ENCODE measurements around the gene PADI4.
"Not testable (repeated sequence)": the region's sequence is repeated elsewhere in the genome, so short reads cannot be mapped to it uniquely, and the experiment has no call there.

Gene PADI4

DNA sequence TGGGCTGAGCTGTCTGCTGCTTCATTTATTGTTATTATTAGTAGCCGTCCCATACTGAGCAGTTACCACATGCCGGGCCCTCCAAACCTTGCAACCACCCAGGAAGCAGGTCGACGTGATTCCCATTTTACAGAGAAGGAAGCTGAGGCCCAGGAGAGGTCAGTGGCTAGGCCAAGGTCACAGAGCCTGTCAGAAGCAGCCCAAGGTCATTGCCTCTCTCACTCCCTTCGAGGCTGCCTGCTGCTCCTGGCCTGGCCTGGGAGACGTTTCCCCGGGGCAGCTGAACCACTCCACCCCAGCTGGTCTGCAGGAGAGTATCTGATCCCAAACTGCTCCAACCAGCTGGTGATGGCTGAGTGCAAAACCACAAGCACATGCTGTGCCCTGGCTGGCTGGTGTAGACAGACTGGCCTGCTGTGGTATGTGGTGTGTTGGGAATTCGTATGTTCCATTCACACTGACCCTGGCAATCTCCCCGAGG is 6.5 kb downstream of the PADI4 start:
- DNase-seq, result no peak

DNA sequence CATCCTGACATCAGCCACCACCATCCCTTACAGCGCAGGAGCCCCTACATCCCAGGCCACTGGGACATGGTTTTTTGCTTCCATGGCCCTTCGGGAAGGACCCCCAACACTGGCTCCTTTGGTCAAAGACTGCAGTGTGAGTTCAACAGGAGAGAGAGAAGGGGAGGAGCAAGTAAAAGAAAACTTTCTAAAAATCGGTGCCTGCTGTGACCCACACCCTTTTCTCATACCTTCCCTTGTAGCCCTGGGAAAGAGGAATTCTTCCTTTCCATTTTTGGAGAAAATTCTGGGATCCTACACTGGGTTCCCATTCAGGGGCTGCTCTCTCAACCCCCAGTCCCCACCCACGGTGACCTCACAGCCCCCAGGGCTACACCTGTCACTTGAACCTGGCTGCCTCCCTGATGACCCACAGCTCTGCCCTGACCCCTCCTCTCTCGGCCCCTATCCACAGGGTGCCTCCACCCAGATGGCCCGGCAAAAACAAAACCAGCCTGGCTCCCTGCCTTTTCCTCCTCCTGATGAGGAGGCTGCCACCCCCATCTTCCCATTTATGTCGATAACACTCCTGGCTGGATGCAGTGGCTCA is 7.6 kb downstream of the PADI4 start:
- no peak for DNase-seq

GRCh38 chr1:17316704-17317103 is 8.7 kb downstream of the PADI4 start:
- DNase-seq, result no peak

DNA sequence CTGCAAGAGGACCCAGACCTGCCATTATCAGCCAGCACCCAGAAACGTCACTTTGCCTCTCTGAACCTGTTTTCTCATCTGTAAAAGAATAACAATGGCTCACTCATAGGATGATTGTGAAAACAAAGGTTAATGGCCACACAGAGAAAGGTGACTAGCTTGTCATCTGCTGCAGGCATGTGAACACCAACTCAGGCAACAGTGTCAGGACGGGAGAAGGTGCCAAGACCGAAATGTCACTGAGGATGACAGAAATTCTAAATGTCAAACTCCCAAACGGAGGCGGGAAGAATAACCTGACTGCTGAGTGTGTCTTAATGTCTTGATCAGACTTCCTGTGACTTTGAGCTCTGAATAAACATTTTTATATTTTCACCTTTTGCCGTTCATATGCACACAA is 10.3 kb downstream of the PADI4 start:
- no peak for DNase-seq

GRCh38 chr1:17319561-17320350 is 11.8 kb downstream of the PADI4 start:
- DNase-seq, result no peak

- not testable (repeated sequence) for DNase-seq
Observed at GRCh38 chr1:17321857-17322390, 13.9 kb downstream of the PADI4 start.

DNA sequence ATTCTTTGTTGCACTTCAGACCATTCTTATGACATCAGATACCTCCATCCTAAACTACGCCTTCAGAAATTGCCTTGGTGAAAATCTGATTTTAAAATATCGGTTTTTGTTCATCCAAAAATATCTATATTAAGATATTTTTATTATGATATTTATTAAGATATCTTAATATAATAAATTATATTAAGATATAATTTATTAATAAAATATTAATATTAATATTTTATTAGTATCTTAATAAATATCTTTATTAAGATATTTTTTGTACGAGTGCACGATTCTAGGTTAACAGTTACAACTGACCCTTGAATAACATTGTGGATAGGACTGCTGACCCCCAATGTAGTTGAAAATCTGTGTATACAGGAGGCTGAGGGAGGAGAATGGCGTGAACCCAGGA is 20.9 kb downstream of the PADI4 start:
- no peak for DNase-seq

DNA sequence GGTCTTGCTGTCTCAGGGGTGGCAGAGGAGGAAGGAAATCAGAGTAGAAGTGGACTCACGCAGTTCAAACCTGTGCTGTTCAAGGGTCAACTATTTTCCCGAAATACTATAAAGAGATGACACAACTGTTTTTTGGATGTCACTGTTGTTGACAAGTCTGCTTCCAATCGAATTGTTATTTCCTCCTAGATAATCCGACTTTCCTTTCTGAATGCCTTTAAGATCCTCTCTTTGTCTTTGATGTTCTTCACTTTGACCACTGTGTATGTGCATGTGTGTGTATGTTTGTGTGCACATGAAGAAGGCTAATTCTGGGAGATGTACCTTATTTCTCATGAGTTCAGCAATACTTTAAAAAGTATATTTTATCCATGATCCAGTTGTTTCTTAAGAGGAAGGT is 21.6 kb downstream of the PADI4 start:
- no peak for DNase-seq

DNA sequence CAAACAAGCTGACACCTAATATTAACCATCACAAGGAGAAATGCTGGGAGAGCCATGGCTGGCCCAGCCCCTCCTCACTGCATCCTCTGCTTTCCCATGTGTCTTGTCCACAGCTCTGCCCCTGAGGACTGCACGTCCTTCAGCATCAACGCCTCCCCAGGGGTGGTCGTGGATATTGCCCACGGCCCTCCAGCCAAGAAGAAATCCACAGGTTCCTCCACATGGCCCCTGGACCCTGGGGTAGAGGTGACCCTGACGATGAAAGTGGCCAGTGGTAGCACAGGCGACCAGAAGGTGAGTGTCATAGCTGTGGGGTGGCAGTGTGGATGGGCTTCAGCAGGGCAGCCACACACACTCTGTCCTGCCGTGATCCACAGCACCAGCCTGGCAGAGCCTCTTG is 22.9 kb downstream of the PADI4 start:
- no peak for DNase-seq

- no peak for DNase-seq
Observed at GRCh38 chr1:17333081-17333480, 25.1 kb downstream of the PADI4 start.

DNA sequence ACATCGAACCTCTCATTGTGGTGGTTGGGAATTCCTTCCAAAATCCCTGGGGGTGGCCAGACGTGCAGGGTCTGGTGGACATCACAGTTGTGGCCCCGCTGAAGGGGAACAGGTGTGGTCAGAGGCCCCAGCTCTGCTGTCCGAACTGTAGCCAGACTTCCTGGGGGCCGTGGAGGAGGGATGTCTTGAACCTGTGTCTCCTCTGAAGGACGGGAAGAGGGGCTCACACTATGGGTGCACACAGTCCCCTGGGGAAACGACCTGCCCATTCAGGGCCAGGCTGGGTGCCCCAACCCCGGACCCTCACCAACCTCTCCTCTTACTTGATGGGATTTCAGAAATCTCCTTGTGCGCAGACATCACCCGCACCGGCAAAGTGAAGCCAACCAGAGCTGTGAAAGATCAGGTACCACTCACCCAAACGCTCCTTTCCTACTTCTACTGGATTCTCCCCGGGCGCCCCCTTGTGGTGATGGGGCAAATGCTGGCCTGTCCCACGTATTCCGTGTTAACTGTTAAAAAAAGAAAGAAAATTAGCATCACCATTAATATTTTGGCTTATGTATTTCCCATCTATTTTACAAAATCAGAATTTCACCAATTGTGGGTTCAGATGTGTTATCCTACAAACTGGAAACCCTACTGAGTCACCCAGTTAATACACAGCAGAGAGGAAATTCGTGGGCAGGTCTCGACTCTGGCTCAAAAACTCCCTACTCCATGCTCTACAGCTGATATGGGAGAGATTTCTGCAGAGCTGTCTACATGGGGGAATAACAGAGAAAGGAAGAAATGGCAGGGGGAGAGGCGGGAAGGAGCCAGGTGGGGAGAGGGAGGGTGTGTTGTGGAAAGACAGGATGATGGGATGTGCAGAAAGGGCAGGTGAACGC is 28.1 kb downstream of the PADI4 start:
- DNase-seq, result peak; percentile 59

GRCh38 chr1:17338706-17339493 is 30.9 kb downstream of the PADI4 start:
- no peak for DNase-seq

DNA sequence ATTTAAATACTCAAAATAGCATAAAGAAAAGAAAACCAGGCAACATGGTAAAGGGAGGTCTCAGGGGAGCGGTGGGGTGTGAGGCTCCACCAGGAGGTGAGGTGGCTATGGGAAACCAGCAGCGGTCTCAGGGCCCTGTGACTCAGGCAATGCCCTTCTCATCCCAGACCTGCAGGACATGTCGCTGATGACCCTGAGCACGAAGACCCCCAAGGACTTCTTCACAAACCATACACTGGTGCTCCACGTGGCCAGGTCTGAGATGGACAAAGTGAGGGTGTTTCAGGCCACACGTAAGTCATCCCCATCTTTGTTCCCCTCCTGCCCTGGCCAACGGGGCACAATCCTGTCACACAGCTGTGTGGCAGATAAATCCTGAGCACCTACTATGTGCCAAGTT is 31.5 kb downstream of the PADI4 start:
- no peak for DNase-seq

DNA sequence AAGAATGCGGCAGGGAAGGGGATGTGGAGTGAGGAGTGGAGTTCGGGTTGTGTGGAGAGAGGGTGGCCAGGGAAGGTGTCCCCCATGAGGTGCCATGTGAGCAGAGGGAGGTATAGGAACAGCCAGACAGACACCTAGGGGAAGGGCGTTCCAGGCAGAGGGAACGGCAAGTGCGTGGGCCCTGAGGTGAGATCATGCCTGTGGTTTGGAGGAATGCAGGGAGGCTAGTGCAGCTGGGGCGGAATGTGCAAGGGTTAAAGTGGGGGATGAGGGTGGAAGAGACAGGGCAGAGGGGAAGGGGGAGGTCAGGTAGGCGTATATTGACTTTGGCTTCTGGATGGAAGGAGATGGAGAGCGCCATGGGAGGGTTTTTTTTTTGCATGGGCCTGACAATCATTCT is 32.4 kb downstream of the PADI4 start:
- DNase-seq, result no peak

DNA sequence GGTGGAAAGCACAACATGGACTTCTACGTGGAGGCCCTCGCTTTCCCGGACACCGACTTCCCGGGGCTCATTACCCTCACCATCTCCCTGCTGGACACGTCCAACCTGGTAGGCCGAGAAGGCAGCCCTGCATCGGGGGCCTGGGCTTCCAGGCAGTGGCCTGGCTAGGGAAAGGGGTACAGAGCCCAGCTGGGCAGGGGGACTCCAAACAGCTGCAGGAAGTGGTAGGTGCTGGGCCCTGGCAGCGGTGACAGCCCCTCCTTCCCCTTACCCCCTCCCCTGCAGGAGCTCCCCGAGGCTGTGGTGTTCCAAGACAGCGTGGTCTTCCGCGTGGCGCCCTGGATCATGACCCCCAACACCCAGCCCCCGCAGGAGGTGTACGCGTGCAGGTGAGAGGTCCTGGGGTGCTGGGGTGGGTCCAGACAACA is 34.0 kb downstream of the PADI4 start:
- DNase-seq, result no peak

GRCh38 chr1:17345506-17345905 is 37.5 kb downstream of the PADI4 start:
- DNase-seq, result not testable (repeated sequence)

- no peak for DNase-seq
Observed at GRCh38 chr1:17346046-17346789, 38.2 kb downstream of the PADI4 start.

DNA sequence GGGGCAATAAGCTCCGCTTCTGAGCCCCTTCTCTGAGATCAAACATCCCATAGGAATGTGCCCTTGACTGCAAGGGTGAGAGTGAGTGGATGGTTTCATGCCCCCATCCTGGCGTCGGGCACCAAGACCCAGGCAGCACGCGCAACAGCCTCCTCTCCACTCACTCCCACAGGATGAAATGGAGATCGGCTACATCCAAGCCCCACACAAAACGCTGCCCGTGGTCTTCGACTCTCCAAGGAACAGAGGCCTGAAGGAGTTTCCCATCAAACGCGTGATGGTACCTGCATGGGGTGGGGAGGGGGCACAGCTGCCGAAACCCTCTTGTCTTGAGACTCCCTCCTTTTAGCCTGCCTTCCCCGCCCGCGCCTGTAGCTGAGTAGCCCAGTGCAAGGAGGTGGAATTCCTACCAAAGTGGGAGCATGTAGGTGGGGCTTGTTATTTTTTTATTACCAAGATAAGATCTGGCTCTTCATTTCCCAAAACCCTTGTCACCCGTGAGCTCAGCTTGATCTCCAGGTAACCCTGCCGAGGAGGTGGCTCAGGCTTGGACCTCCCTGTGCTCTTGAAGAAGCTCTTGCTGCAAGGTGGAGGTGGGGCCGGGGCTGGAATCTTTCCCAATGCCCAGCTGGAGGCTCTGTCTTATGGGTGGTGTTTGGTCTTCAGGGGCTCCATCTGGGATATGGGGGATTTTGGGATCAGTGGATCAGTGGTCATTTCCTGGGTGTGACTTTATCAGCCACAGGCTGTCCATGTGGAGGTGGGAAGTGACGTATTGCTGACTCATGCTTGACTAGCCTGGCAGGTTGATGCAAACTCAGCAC is 40.0 kb downstream of the PADI4 start:
- no peak for DNase-seq

GRCh38 chr1:17348593-17349234 is 40.7 kb downstream of the PADI4 start:
- no peak for DNase-seq

DNA sequence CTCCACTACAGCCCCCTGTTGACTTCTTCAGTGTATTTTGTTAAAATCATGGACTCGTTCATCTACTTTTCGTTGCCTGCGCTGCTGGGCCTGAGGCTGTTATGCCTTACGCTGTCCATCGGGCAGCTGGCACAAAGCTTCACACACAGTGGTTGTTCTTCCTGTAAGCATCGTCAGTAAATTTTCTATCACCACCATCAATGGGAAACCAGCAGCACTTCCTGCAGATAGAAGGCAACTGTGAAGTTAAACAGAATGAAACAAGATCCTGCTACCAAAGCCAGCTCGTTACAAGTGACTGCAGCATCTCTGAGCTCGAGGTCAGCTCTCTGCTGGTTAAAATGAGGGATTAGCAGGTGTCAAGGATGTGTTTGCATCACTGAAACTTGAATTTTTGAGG is 42.1 kb downstream of the PADI4 start:
- no peak for DNase-seq
